Measurements from ENCODE around the gene WDR43. TPM values are rescaled to one million over a fixed set of nuclear protein-coding genes. Genes with fewer than 3 reads are reported as not detected.

Gene WDR43
- total and polyA plus RNA-seq, 4 experiments from 2014 or later = 36.2 to 57.9 (median 55.2) TPM

- no peak overlapping the region for H3K4me3 ChIP-seq (ENCODE audit: low read length in 2 of 2)
- CTCF ChIA-PET (ENCODE audit: partially characterized antibody) = interaction anchor here (1.0 to 1.3 kb wide), 2 partner anchors 8 to 9 kb away, joined by 3 to 4 read pairs; no protein-coding TSS in a partner anchor
- H3K36me3 ChIP-seq (ENCODE audit: insufficient read depth, low read length) = peaks cover 25% of the 10 kb centered on the region
These were observed 55.3 kb downstream of the WDR43 start for GRCh38 chr2:28949617-28950305.

GRCh38 chr2:28950941-28951630, 56.6 kb downstream of the WDR43 start:
- Mint-ChIP-seq H3K4me3 (no peak overlapping the region), H3K4me1 (peaks cover 0 to 10% (median 2%) of the 10 kb centered on the region in 4 donors), H3K27ac (no peak overlapping the region), H3K27me3 (no peaks in the 10 kb centered on the region), H3K9me3 (no peaks in the 10 kb centered on the region), H3K36me3 (peaks cover 18 to 19% of the 10 kb centered on the region in 2 donors)
- Histone ChIP-seq H3K4me1 (ENCODE audit: insufficient read depth, low read length) (peaks cover 2% of the 10 kb centered on the region), H3K9me3 (ENCODE audit: control insufficient read depth in 1 of 2, low read length in 2 of 2) (no peaks in the 10 kb centered on the region), H3K27ac (ENCODE audit: low read depth, low read length) (no peak overlapping the region), H3K36me3 (ENCODE audit: insufficient read depth, low read length) (peaks cover 15% of the 10 kb centered on the region), H3K27me3 (ENCODE audit: insufficient read depth, low read length) (no peaks in the 10 kb centered on the region), H3K4me3 (ENCODE audit: low read length in 2 of 2) (no peak overlapping the region)
- ChIA-PET POLR2A (ENCODE audit: partially characterized antibody) (no interaction called here), CTCF (ENCODE audit: partially characterized antibody) (interaction anchor here (1.3 to 1.6 kb wide), 4 partner anchors 10 to 385 kb away, joined by 3 to 4 read pairs (median 3); no protein-coding TSS in a partner anchor)
- intact Hi-C loops (cut with micrococcal nuclease) = loop anchor here (10.0 kb wide), 1 partner anchor 386 kb away; no protein-coding TSS in a partner anchor
- no peak for DNase-seq

More at GRCh38 chr2:28949617-28950305, 55.3 kb downstream of the WDR43 start:
- Histone ChIP-seq H3K27ac (ENCODE audit: low read depth, low read length) (no peak overlapping the region), H3K9me3 (ENCODE audit: control insufficient read depth in 1 of 2, low read length in 2 of 2) (no peaks in the 10 kb centered on the region), H3K27me3 (ENCODE audit: insufficient read depth, low read length) (no peaks in the 10 kb centered on the region), H3K4me1 (ENCODE audit: insufficient read depth, low read length) (no peaks in the 10 kb centered on the region)
- Mint-ChIP-seq H3K27me3 (no peaks in the 10 kb centered on the region), H3K27ac (peak overlapping the region in 2 of 7 donors; percentile 36 to 65), H3K4me1 (peaks cover 0 to 8% (median 2%) of the 10 kb centered on the region in 4 donors), H3K4me3 (no peak overlapping the region), H3K36me3 (peaks cover 28 to 29% of the 10 kb centered on the region in 2 donors), H3K9me3 (no peaks in the 10 kb centered on the region)
- intact Hi-C loops (cut with micrococcal nuclease) = loop anchor here (10.0 kb wide), 1 partner anchor 385 kb away; no protein-coding TSS in a partner anchor
- POLR2A ChIA-PET (ENCODE audit: partially characterized antibody) = no interaction called here
- no peak for DNase-seq

GRCh38 chr2:28951910-28952835, 57.7 kb downstream of the WDR43 start:
- intact Hi-C loops (cut with micrococcal nuclease) = loop anchor here (10.0 kb wide), 1 partner anchor 387 kb away; no protein-coding TSS in a partner anchor
- no peak for DNase-seq
- peaks cover 13 to 15% of the 10 kb centered on the region in 2 donors for H3K36me3 Mint-ChIP-seq
- Histone ChIP-seq H3K36me3 (ENCODE audit: insufficient read depth, low read length) (peaks cover 8% of the 10 kb centered on the region), H3K27me3 (ENCODE audit: insufficient read depth, low read length) (no peaks in the 10 kb centered on the region), H3K4me1 (ENCODE audit: insufficient read depth, low read length) (peaks cover 4% of the 10 kb centered on the region), H3K27ac (ENCODE audit: low read depth, low read length) (no peak overlapping the region), H3K4me3 (ENCODE audit: low read length in 2 of 2) (no peak overlapping the region), H3K9me3 (ENCODE audit: control insufficient read depth in 1 of 2, low read length in 2 of 2) (no peaks in the 10 kb centered on the region)
- H3K4me3 Mint-ChIP-seq = no peak overlapping the region
- peak overlapping the region in 2 of 7 donors; percentile 5 to 44 for H3K27ac Mint-ChIP-seq
- CTCF ChIA-PET (ENCODE audit: partially characterized antibody) = interaction anchor here (1.4 to 1.6 kb wide), 3 partner anchors 131 to 386 kb away, joined by 3 to 4 read pairs (median 3); no protein-coding TSS in a partner anchor
- H3K4me1 Mint-ChIP-seq = peaks cover 0 to 10% (median 5%) of the 10 kb centered on the region in 4 donors
- no peaks in the 10 kb centered on the region for H3K27me3 Mint-ChIP-seq
- POLR2A ChIA-PET (ENCODE audit: partially characterized antibody) = no interaction called here
- H3K9me3 Mint-ChIP-seq = no peaks in the 10 kb centered on the region

- ChIA-PET POLR2A (ENCODE audit: partially characterized antibody) (no interaction called here), CTCF (ENCODE audit: partially characterized antibody) (interaction anchor here (1.4 to 1.5 kb wide), 2 partner anchors 382 to 387 kb away, joined by 3 read pairs; no protein-coding TSS in a partner anchor)
- H3K27me3 ChIP-seq (ENCODE audit: insufficient read depth, low read length) = no peaks in the 10 kb centered on the region
- no peak overlapping the region for H3K4me3 ChIP-seq (ENCODE audit: low read length in 2 of 2)
- Mint-ChIP-seq H3K4me1 (peaks cover 2 to 10% (median 5%) of the 10 kb centered on the region in 4 donors), H3K4me3 (no peak overlapping the region), H3K36me3 (peaks cover 12 to 14% of the 10 kb centered on the region in 2 donors), H3K27ac (peak overlapping the region in 2 of 7 donors; percentile 5 to 44), H3K9me3 (no peaks in the 10 kb centered on the region), H3K27me3 (no peaks in the 10 kb centered on the region)
- intact Hi-C loops (cut with micrococcal nuclease) = loop anchor here (10.0 kb wide), 1 partner anchor 388 kb away; no protein-coding TSS in a partner anchor
- no peak overlapping the region for H3K27ac ChIP-seq (ENCODE audit: low read depth, low read length)
- no peaks in the 10 kb centered on the region for H3K9me3 ChIP-seq (ENCODE audit: control insufficient read depth in 1 of 2, low read length in 2 of 2)
- H3K36me3 ChIP-seq (ENCODE audit: insufficient read depth, low read length) = peaks cover 8% of the 10 kb centered on the region
- H3K4me1 ChIP-seq (ENCODE audit: insufficient read depth, low read length) = peaks cover 4% of the 10 kb centered on the region
- no peak for DNase-seq
These were observed 58.4 kb downstream of the WDR43 start for GRCh38 chr2:28952836-28953211.

- intact Hi-C loops (cut with micrococcal nuclease) = loop anchor here (5.0 to 10.0 kb wide), 2 partner anchors 133 to 391 kb away; no protein-coding TSS in a partner anchor
- H3K4me3 ChIP-seq (ENCODE audit: low read length in 2 of 2) = no peak overlapping the region
- ChIA-PET POLR2A (ENCODE audit: partially characterized antibody) (interaction anchor here (0.6 to 1.4 kb wide), 2 partner anchors 60 to 965 kb away, joined by 3 read pairs; no protein-coding TSS in a partner anchor), CTCF (ENCODE audit: partially characterized antibody) (interaction anchor here (0.7 to 2.3 kb wide), 11 partner anchors 10 to 226 kb away, joined by 3 to 10 read pairs (median 4); no protein-coding TSS in a partner anchor)
- Mint-ChIP-seq H3K27ac (peak overlapping the region in 2 of 7 donors; percentile 59 to 66), H3K9me3 (no peaks in the 10 kb centered on the region), H3K4me1 (peaks cover 2 to 10% (median 7%) of the 10 kb centered on the region in 4 donors), H3K4me3 (no peak overlapping the region), H3K36me3 (no peaks in the 10 kb centered on the region), H3K27me3 (no peaks in the 10 kb centered on the region)
- DNase-seq = no peak
- no peak overlapping the region for H3K27ac ChIP-seq (ENCODE audit: low read depth, low read length)
- H3K9me3 ChIP-seq (ENCODE audit: control insufficient read depth in 1 of 2, low read length in 2 of 2) = no peaks in the 10 kb centered on the region
- H3K4me1 ChIP-seq (ENCODE audit: insufficient read depth, low read length) = peaks cover 10% of the 10 kb centered on the region
- H3K27me3 ChIP-seq (ENCODE audit: insufficient read depth, low read length) = no peaks in the 10 kb centered on the region
- no peaks in the 10 kb centered on the region for H3K36me3 ChIP-seq (ENCODE audit: insufficient read depth, low read length)
These were observed 61.0 kb downstream of the WDR43 start for GRCh38 chr2:28955467-28955866.

GRCh38 chr2:28956415-28956826, 62.0 kb downstream of the WDR43 start:
- ChIA-PET CTCF (ENCODE audit: partially characterized antibody) (interaction anchor here (0.7 to 2.3 kb wide), 13 partner anchors 9 to 229 kb away, joined by 3 to 10 read pairs (median 4); no protein-coding TSS in a partner anchor), POLR2A (ENCODE audit: partially characterized antibody) (interaction anchor here (0.6 to 1.4 kb wide), 2 partner anchors 59 to 964 kb away, joined by 3 read pairs; no protein-coding TSS in a partner anchor)
- Mint-ChIP-seq H3K9me3 (no peaks in the 10 kb centered on the region), H3K4me1 (peaks cover 2 to 10% (median 7%) of the 10 kb centered on the region in 4 donors), H3K4me3 (peak overlapping the region in 1 of 8 donors; percentile 68), H3K36me3 (no peaks in the 10 kb centered on the region), H3K27ac (no peak overlapping the region), H3K27me3 (no peaks in the 10 kb centered on the region)
- Histone ChIP-seq H3K4me3 (ENCODE audit: low read length in 2 of 2) (no peak overlapping the region), H3K4me1 (ENCODE audit: insufficient read depth, low read length) (peaks cover 10% of the 10 kb centered on the region), H3K27me3 (ENCODE audit: insufficient read depth, low read length) (no peaks in the 10 kb centered on the region), H3K36me3 (ENCODE audit: insufficient read depth, low read length) (no peaks in the 10 kb centered on the region), H3K27ac (ENCODE audit: low read depth, low read length) (no peak overlapping the region), H3K9me3 (ENCODE audit: control insufficient read depth in 1 of 2, low read length in 2 of 2) (no peaks in the 10 kb centered on the region)
- DNase-seq = peak in 4 of 5 donors; percentile 13 to 27 (median 22)
- intact Hi-C loops (cut with micrococcal nuclease) = loop anchor here (5.0 to 10.0 kb wide), 2 partner anchors 134 to 392 kb away; no protein-coding TSS in a partner anchor

All from CD4-positive, alpha-beta memory T cell (primary cell).